Epithelial cell of proximal tubule (primary cell): ENCODE results near the gene CPXM2. TPM values are rescaled to one million over a fixed set of nuclear protein-coding genes. Genes with fewer than 3 reads are reported as not detected.

Source experiments
- DNase-seq: peaks from one replicate; pipeline ENCODE4 v3.0.0-alpha.2; 2011; ENCODE audit warnings: low read depth
- H3K4me3 ChIP-seq: 2 replicates; pipeline ENCODE4 v1.5.1; 2011; ENCODE audit warnings: low read depth, mild to moderate bottlenecking, low read length
- CTCF ChIP-seq: conservative IDR thresholded peaks from 2 replicates; pipeline ENCODE4 v1.5.1; 2012; ENCODE audit warnings: low read depth, mild to moderate bottlenecking, low read length
- total RNA-seq: library from RNA; depleted of rRNA; stranded (reverse); fragments of >200 nt; gene quantifications from 2 replicates; pipeline ENCODE4 v1.2.3, GENCODE V29; 2015

Gene CPXM2
- total RNA-seq, 1 donor from 2014 or later: 1.9 TPM

GRCh38 chr10:123836418-123837145, 55.0 kb downstream of the CPXM2 start:
- TF ChIP-seq CTCF: no peak
- DNase-seq: no peak
- no peak overlapping the region for H3K4me3 ChIP-seq

- H3K4me3 ChIP-seq: no peak overlapping the region
- no peak for DNase-seq
- no peak for TF ChIP-seq CTCF
Measured at GRCh38 chr10:123835575-123835974, 56.0 kb downstream of the CPXM2 start.

GRCh38 chr10:123833170-123833850, 58.3 kb downstream of the CPXM2 start:
- TF ChIP-seq CTCF: no peak
- DNase-seq: no peak

GRCh38 chr10:123831259-123831658, 60.3 kb downstream of the CPXM2 start:
- no peak for TF ChIP-seq CTCF
- DNase-seq: no peak
- H3K4me3 ChIP-seq: no peak overlapping the region

More at GRCh38 chr10:123833170-123833850, 58.3 kb downstream of the CPXM2 start:
- H3K4me3 ChIP-seq: no peak overlapping the region

GRCh38 chr10:123821136-123821535, 70.5 kb downstream of the CPXM2 start:
- H3K4me3 ChIP-seq: no peak overlapping the region
- no peak for DNase-seq
- no peak for TF ChIP-seq CTCF

- no peak overlapping the region for H3K4me3 ChIP-seq
- no peak for TF ChIP-seq CTCF
- no peak for DNase-seq
Measured at GRCh38 chr10:123809632-123810031, 82.0 kb downstream of the CPXM2 start.

- no peak overlapping the region for H3K4me3 ChIP-seq
- no peak for TF ChIP-seq CTCF
- DNase-seq: no peak
Measured at GRCh38 chr10:123808906-123809305, 82.7 kb downstream of the CPXM2 start.
